Endodermal cell (in vitro differentiated cells): ENCODE measurements around the gene GRB10. TPM values are rescaled to one million over a fixed set of nuclear protein-coding genes. Genes with fewer than 3 reads are reported as not detected.

Experiments used
- DNase-seq: peaks from one replicate; pipeline ENCODE4 v3.0.0-alpha.2; 2017
- H3K27ac ChIP-seq: 2 replicates; pipeline ENCODE4 v1.5.1; 2013; ENCODE audit warnings: mild to moderate bottlenecking, low read depth, low read length, moderate library complexity
- H3K27me3 ChIP-seq: 2 replicates; pipeline ENCODE4 v1.6.1; 2013; ENCODE audit warnings: mild to moderate bottlenecking, low read length, moderate library complexity; ENCODE audit not compliant: insufficient read depth, control insufficient read depth, poor library complexity, severe bottlenecking
- H3K36me3 ChIP-seq: 2 replicates; pipeline ENCODE4 v1.7.0; 2013; ENCODE audit warnings: mild to moderate bottlenecking, low read length, moderate library complexity; ENCODE audit not compliant: control insufficient read depth, insufficient read depth
- H3K4me1 ChIP-seq: one replicate; pipeline ENCODE4 v1.7.0; 2013; ENCODE audit warnings: low read length; ENCODE audit not compliant: control insufficient read depth, insufficient read depth
- H3K4me3 ChIP-seq: 2 replicates; pipeline ENCODE4 v1.5.1; 2013; ENCODE audit warnings: mild to moderate bottlenecking, low read length, moderate library complexity
- H3K9ac ChIP-seq: 2 replicates; pipeline ENCODE4 v1.6.1; 2013; ENCODE audit warnings: mild to moderate bottlenecking, low read length, moderate library complexity; ENCODE audit not compliant: poor library complexity, severe bottlenecking; ENCODE audit errors: extremely low read depth
- H3K9me3 ChIP-seq: 2 replicates; pipeline ENCODE4 v1.6.1; 2013; ENCODE audit warnings: mild to moderate bottlenecking, low read length, moderate library complexity; ENCODE audit not compliant: control insufficient read depth
- H3K27ac Mint-ChIP-seq: 2 replicates; pipeline ENCODE4 v1.8.0; 2020; ENCODE audit warnings: mixed read lengths
- H3K27me3 Mint-ChIP-seq: 2 replicates; pipeline ENCODE4 v1.8.0; 2021; ENCODE audit warnings: mild to moderate bottlenecking, mixed read lengths; ENCODE audit not compliant: insufficient read depth
- H3K36me3 Mint-ChIP-seq: 2 replicates; pipeline ENCODE4 v1.8.0; 2020; ENCODE audit warnings: low read depth, mixed read lengths
- H3K4me1 Mint-ChIP-seq: 2 replicates; pipeline ENCODE4 v1.8.0; 2020; ENCODE audit warnings: mixed read lengths
- H3K4me3 Mint-ChIP-seq: 2 replicates; pipeline ENCODE4 v1.8.0; 2020; ENCODE audit warnings: mild to moderate bottlenecking, moderate library complexity, mixed read lengths
- H3K9me3 Mint-ChIP-seq: 2 replicates; pipeline ENCODE4 v1.8.0; 2020; ENCODE audit warnings: mild to moderate bottlenecking, mixed read lengths
- WGBS, 2 experiments: methylation state at CpG; one replicate each; pipeline versions ENCODE4 v1.1.5 to v1.1.7; 2013; ENCODE audit warnings: missing lambda C conversion rate in 2 of 2, mixed read lengths in 1 of 2; ENCODE audit not compliant: insufficient coverage in 1 of 2, insufficient read length in 1 of 2; 5-methylcytosine and 5-hydroxymethylcytosine counted together
- total RNA-seq, 2 donors: library from RNA; stranded (reverse); fragmentation: NEBNext Ultra II Directional in 1 of 2; extraction: Animal tissue kit (Norgen Biotek cat#: 25700) in 1 of 2; gene quantifications; 2 replicates in 1 of 2; 3 replicates in 1 of 2; pipeline ENCODE4 v1.2.1, GENCODE V29; 2021
- TF ChIP-seq, protein P1 (sequence below): fragments of 200-600 bp; sonication (generic); conservative IDR thresholded peaks from 2 replicates; pipeline ENCODE4 v1.5.0; 2021; ENCODE audit warnings: antibody characterized with exemption, mild to moderate bottlenecking

The GRB10 gene
- total RNA-seq, 2 donors from 2014 or later = 71.9 to 97.5 TPM

DNA sequence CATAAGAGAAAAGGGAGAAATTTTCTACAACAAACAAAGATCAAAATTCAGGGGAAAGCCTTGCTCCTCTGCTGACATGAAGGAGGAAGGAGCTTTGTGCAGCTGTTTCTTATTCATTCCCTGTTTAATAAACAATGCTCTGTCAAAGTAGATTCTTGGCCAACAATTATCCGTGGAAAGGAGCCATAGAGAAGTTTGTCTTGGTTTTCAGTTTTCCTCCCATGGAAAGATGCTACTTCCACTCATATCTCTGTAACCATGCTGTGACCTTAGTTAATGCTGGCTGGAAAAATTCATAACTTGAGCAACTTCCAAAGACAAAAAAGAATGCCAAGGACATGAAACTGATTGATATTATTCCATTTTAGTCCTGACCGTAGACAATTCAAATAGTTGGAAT, 225.6 kb downstream of the GRB10 start:
- H3K27me3 Mint-ChIP-seq = peaks cover 2% of the 10 kb centered on the region
- 86 to 100% methylated on average over 1 to 2 of the region's 2 CpGs for WGBS, 2 experiments
- Histone ChIP-seq H3K27ac (no peak overlapping the region), H3K4me1 (peaks cover 6% of the 10 kb centered on the region), H3K9me3 (no peaks in the 10 kb centered on the region), H3K4me3 (no peak overlapping the region), H3K36me3 (no peaks in the 10 kb centered on the region), H3K27me3 (peaks cover 6% of the 10 kb centered on the region), H3K9ac (no peak overlapping the region)
- no peak for DNase-seq
- H3K9me3 Mint-ChIP-seq = no peaks in the 10 kb centered on the region
- H3K27ac Mint-ChIP-seq = no peak overlapping the region
- H3K4me1 Mint-ChIP-seq = peaks cover 9% of the 10 kb centered on the region
- H3K36me3 Mint-ChIP-seq = no peaks in the 10 kb centered on the region
- TF ChIP-seq, protein P1, sequence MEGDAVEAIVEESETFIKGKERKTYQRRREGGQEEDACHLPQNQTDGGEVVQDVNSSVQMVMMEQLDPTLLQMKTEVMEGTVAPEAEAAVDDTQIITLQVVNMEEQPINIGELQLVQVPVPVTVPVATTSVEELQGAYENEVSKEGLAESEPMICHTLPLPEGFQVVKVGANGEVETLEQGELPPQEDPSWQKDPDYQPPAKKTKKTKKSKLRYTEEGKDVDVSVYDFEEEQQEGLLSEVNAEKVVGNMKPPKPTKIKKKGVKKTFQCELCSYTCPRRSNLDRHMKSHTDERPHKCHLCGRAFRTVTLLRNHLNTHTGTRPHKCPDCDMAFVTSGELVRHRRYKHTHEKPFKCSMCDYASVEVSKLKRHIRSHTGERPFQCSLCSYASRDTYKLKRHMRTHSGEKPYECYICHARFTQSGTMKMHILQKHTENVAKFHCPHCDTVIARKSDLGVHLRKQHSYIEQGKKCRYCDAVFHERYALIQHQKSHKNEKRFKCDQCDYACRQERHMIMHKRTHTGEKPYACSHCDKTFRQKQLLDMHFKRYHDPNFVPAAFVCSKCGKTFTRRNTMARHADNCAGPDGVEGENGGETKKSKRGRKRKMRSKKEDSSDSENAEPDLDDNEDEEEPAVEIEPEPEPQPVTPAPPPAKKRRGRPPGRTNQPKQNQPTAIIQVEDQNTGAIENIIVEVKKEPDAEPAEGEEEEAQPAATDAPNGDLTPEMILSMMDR = no peak
- no peak overlapping the region for H3K4me3 Mint-ChIP-seq

DNA sequence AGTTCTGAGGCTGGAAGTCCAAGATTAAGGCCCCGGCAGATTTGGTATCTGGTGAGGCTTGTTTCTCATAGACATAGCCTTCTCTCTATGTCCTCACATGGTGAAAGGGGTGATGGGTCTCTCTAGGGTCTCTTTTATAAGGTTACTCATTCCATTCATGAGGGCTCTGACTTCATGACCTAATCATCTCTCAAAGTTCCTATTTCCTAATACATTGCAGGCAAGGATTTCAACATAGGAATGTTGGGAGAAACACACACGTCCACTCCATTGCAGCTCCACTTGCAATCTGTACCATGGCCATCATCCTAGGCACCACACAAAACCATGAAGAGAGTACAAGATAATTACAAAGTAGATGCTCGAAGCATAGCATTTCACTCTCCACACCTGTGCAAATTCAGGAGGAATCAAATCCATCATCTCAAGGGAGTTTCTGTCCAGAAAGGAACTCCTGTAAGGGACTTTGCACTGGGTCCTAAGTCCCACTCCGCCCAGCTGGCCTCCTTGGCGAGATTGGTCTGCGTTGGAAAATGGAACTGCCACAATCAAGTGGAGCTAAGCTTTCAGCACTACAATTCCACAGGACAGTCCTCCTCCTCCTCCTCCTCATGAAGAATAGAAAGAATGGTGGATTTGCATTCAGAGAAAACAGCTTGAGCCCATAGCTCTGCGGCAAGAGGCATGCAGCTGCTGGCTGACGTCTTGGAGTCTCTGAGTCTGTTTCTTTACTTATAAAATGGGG, 226.3 kb downstream of the GRB10 start:
- Histone ChIP-seq H3K9ac (no peak overlapping the region), H3K27ac (no peak overlapping the region), H3K4me1 (peaks cover 6% of the 10 kb centered on the region), H3K36me3 (no peaks in the 10 kb centered on the region), H3K9me3 (no peaks in the 10 kb centered on the region), H3K27me3 (peaks cover 6% of the 10 kb centered on the region), H3K4me3 (no peak overlapping the region)
- no peak for DNase-seq
- Mint-ChIP-seq H3K4me1 (peaks cover 9% of the 10 kb centered on the region), H3K36me3 (no peaks in the 10 kb centered on the region), H3K9me3 (no peaks in the 10 kb centered on the region), H3K27me3 (peaks cover 2% of the 10 kb centered on the region), H3K4me3 (no peak overlapping the region), H3K27ac (no peak overlapping the region)
- 75 to 76% methylated on average over 4 to 8 of the region's 8 CpGs for WGBS, 2 experiments
- TF ChIP-seq, protein P1 = no peak

DNA sequence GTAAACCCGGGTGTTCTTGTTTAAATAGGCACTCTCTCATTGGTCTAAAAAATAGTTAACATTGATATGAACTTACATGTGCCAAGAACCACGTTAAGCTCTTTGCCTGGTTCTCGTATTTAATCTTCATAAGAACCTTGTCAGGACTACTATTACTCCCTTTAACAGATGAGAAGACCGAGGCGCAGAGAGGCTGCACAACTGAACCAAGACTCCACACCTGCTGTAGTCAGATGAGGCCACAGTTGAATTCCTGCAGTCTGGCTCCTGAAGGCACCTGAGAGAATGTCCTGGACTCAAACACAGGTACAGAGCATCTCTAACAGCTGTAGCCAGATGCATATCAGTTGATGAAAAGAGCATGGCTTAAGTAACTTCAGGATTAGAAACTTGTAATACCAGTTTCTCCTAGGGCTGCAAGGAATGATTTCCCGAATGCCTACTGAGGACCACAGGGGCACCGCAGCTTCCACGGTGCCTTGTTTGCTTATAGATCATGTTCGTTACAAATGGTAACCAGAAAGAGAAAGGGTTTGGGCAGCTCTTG, 227.0 kb downstream of the GRB10 start:
- H3K27me3 Mint-ChIP-seq = peaks cover under 1% of the 10 kb centered on the region
- H3K9me3 Mint-ChIP-seq = no peaks in the 10 kb centered on the region
- Histone ChIP-seq H3K9me3 (no peaks in the 10 kb centered on the region), H3K4me1 (peaks cover 6% of the 10 kb centered on the region), H3K27ac (no peak overlapping the region), H3K9ac (no peak overlapping the region), H3K27me3 (peaks cover 6% of the 10 kb centered on the region), H3K4me3 (no peak overlapping the region), H3K36me3 (no peaks in the 10 kb centered on the region)
- peaks cover 9% of the 10 kb centered on the region for H3K4me1 Mint-ChIP-seq
- TF ChIP-seq, protein P1 = no peak
- no peak overlapping the region for H3K4me3 Mint-ChIP-seq
- DNase-seq = no peak
- H3K27ac Mint-ChIP-seq = no peak overlapping the region
- WGBS, 2 experiments = 90 to 91% methylated on average over 9 of the region's 9 CpGs
- no peaks in the 10 kb centered on the region for H3K36me3 Mint-ChIP-seq
